SIG-M5 treated with dmso at 0.1 percent for 504 hours (cell line): ENCODE data around the gene IGFN1.

ENCODE experiments used
- DNase-seq: peaks from one replicate; lab custom pipeline; 2025; ENCODE audit not compliant: unreplicated experiment; lab: John Stamatoyannopoulos, UW

The IGFN1 gene

GRCh38 chr1:201262963-201263608 lies 72.5 kb downstream of the IGFN1 start:
- DNase-seq, result no peak

GRCh38 chr1:201264072-201264471 lies 73.4 kb downstream of the IGFN1 start:
- DNase-seq, result no peak

DNA sequence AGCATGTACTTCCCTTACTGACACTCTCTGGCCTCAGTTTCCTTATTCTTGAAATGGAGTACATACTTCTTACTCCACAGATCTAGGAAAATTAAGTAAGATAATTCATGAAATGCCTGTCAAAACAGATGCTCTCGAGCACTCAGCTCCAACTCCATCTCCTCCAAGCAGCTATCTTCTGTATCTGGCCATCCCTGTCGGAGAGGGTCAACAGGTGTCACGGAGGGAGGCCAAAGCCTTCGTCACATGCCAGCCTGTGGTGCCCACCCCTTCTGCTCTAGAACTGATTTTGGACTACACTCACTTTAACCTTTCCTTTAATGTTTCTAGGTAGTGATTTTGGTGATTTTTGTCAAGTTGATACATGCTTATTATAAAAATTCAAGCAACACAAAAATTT lies 73.9 kb downstream of the IGFN1 start:
- DNase-seq, result no peak

DNA sequence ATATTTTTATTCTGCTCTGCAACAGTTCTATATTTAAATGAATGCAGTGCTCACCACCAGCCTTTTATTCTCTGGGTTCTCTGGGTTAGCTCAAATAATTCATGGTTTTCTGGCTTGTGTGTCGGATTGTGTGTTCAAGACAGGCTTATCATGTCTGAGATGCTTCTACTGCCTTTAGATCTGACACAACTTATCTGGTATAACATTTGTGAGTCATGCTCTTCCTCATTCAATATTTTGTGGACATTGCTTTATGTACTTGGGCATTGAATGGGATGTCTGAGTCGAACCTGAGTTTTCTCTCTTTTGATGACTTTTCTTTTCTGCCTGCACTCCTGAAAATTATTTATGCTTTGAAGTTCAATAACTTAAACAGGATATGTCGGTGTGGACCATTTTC lies 75.1 kb downstream of the IGFN1 start:
- DNase-seq, result no peak

- no peak for DNase-seq
Measured at GRCh38 chr1:201266276-201266675, 75.7 kb downstream of the IGFN1 start.

DNA sequence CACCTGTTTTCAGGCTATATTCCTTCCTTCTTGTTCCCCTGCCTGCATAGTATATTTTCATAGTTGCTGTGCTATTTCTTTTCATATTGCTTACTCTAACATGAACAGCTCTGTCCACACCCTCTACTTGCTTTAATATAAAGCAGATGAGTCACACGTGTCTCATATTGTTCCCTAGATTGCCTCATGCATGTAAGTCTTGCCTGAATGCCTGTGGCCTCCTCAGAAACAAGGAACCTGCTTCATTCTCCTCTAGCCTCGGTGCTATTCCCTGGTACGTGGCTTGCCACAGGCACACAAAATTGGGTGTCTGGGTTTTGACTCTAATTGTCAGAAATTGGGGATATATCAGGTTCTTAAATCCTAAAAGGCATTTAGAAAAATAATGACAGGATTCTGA lies 76.2 kb downstream of the IGFN1 start:
- peak; percentile 69 for DNase-seq

GRCh38 chr1:201267481-201268229 lies 77.0 kb downstream of the IGFN1 start:
- DNase-seq, result no peak

DNA sequence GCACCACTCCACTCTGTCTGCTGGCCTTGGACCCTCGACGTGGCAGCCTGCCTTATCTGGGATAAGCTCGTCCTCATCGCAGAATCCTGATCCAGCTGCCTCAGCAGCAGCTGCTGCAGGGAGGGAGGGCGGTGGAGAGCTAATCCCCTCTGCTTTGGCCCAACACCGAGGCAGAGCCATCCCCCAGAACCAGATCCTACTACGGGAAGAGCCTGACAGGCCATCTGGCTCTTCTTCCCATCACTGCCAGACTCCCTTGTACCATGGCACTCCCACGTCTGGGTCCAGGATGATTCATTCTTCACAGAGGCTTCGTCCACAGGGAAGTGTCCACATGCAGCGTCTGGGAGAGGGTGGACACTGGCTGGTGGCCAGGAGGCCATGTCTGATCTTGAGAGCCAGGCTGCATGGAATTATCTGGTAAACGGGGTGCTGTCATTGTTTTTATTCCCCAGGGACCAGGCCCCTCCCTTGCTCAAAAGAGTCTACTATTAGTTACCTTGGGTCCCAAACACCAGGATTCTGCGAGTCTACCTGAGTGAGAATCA lies 78.1 kb downstream of the IGFN1 start:
- DNase-seq, result no peak

- DNase-seq, result no peak
Measured at GRCh38 chr1:201269281-201269680, 78.7 kb downstream of the IGFN1 start.

DNA sequence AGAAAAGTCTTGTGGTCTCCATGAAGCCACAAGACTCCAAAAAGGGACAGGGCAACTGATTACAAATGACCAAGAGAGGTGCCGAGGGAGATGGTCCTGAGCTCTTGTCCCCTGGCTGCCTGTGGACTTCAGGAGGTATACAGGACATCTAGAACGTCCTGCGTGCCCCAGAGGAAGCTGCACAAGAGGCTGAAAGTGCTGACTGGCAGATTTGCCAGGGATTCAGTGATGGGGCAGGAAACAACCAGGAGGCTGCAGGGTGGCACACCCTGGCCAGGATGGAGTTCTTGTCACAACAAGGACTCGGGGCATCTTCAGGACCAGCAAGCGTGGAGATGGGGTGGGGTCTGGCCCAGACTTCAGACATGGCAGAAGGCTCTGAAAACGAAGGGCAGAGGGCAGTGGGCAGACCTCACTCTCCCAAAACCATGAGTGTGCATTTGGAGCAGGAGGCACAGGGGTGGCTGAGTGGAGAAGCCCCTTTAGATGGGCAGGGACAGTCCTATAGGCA lies 79.3 kb downstream of the IGFN1 start:
- no peak for DNase-seq

GRCh38 chr1:201270616-201271390 lies 80.2 kb downstream of the IGFN1 start:
- DNase-seq, result no peak

DNA sequence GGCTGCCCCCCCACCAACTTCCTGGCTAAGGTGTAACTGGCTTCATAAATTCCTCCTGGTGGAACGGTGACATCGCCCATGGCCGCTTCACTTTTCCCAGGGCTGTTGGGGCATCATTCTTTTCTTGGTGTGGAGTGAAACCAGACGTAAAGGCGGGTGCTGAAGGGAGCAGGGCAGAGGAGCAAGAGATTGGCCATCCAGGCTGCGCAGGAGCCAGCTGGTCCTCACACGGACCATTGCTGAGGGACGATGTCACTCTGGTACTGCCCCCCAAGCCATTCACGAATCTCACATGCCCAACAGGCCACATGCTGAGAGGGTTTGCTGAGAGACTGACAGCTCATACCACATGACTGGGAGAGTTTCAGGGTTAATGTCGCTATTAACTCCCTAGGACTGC lies 82.2 kb downstream of the IGFN1 start:
- no peak for DNase-seq

DNA sequence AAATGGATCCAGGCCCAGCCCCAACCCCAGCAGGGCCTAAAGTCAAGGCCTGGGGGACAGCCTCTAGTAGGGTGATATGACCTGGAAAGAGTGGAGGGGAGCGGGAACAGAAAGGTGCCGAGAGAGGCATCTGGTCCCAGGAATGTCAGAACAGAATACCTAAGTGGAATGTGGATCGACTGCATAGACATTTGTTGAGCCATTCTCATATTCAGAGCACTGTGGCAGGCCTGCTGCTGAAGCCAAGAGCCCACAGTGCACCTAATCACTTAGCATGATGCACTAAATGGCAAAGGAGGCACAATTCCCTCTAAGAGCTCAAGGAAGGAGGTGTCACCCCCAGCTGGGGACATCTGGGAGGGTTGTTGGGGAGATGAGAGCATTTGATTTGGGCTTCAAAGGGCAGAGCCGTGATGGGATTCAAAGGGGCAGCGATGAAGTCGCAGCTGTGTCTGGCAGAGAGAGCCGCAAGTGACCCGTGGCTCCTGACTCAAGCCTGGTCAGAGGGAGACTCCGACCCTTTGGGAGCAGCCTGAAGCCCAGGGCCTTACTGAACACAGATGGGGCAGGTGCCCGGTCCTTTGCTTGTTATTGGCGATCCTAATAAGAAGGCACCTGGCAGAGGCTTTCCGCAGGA lies 84.1 kb downstream of the IGFN1 start:
- DNase-seq, result no peak

DNA sequence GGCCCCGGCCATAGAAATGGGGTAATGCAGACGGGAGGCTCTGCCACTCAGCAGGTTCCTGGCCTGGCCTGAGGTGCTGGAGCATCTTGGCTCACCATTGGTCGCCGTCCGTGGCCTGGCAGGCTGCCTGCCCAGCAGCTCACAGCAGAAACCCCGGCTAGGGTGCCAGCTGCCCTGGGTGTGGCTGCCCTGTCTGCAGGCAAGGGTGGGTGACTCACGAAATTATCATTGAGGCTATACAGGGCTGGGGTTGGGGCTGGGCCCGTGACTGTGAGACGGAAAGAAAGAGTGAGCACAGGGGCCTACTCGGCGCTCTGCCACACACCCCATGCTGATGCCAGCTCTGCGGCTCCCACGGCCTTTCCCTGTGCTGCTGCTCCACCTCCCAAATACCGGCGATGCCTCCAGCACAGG lies 84.6 kb downstream of the IGFN1 start:
- peak; percentile 44 for DNase-seq

GRCh38 chr1:201276891-201277290 lies 86.3 kb downstream of the IGFN1 start:
- DNase-seq, result no peak

- no peak for DNase-seq
Measured at GRCh38 chr1:201277441-201277840, 86.8 kb downstream of the IGFN1 start.
